Neural progenitor cell (in vitro differentiated cells): Measurements from ENCODE around the gene KAZALD1. TPM values are rescaled to one million over a fixed set of nuclear protein-coding genes. Genes with fewer than 3 reads are reported as not detected.
A peak's percentile ranks its signal among the peaks of the same experiment; 100 is the strongest.

Experiments used
- DNase-seq: peaks from one replicate; pipeline ENCODE4 v3.0.0-alpha.2; 2016; ENCODE audit warnings: low spot score
- H2AFZ ChIP-seq: fragments of 200-600 bp; sonication (generic); replicated peaks from 2 replicates; pipeline ENCODE4 v1.6.1; 2016; ENCODE audit warnings: antibody characterized with exemption
- H3F3A ChIP-seq: fragments of 200-600 bp; sonication (generic); 2 replicates; pipeline ENCODE4 v1.6.1; 2016; ENCODE audit warnings: antibody characterized with exemption, low read depth
- H3K27ac ChIP-seq: fragments of 200-600 bp; sonication (generic); 2 replicates; pipeline ENCODE4 v1.5.1; 2016; ENCODE audit warnings: mild to moderate bottlenecking
- H3K27me3 ChIP-seq: fragments of 200-600 bp; sonication (generic); 2 replicates; pipeline ENCODE4 v1.6.1; 2016; ENCODE audit warnings: mild to moderate bottlenecking, moderate library complexity
- H3K36me3 ChIP-seq: fragments of 200-600 bp; sonication (generic); 2 replicates; pipeline ENCODE4 v1.5.1; 2016
- H3K4me1 ChIP-seq: fragments of 200-600 bp; sonication (generic); 2 replicates; pipeline ENCODE4 v1.6.1; 2016; ENCODE audit warnings: mixed run types
- H3K4me2 ChIP-seq: fragments of 200-600 bp; sonication (generic); 2 replicates; pipeline ENCODE4 v1.6.1; 2016
- H3K4me3 ChIP-seq: fragments of 200-600 bp; sonication (generic); 2 replicates; pipeline ENCODE4 v1.5.1; 2016
- H3K79me2 ChIP-seq: fragments of 200-600 bp; sonication (generic); 2 replicates; pipeline ENCODE4 v1.6.1; 2016; ENCODE audit warnings: low read depth
- H3K9ac ChIP-seq: fragments of 200-600 bp; sonication (generic); 2 replicates; pipeline ENCODE4 v1.6.1; 2016
- H3K9me3 ChIP-seq: fragments of 200-600 bp; sonication (generic); 2 replicates; pipeline ENCODE4 v1.5.1; 2016; ENCODE audit warnings: low read depth
- H4K20me1 ChIP-seq: fragments of 200-600 bp; sonication (generic); 2 replicates; pipeline ENCODE4 v1.6.1; 2016; ENCODE audit warnings: low read depth
- H3K27ac Mint-ChIP-seq: 3 replicates; pipeline ENCODE4 v1.8.0; 2021; ENCODE audit warnings: mixed read lengths
- H3K27me3 Mint-ChIP-seq: 2 replicates; pipeline ENCODE4 v1.8.0; 2022; ENCODE audit warnings: low read depth, mild to moderate bottlenecking, inconsistent platforms, moderate library complexity, mixed read lengths; ENCODE audit not compliant: insufficient read depth
- H3K36me3 Mint-ChIP-seq: 3 replicates; pipeline ENCODE4 v1.8.0; 2021; ENCODE audit warnings: mixed read lengths
- H3K4me1 Mint-ChIP-seq: 3 replicates; pipeline ENCODE4 v1.8.0; 2021; ENCODE audit warnings: mixed read lengths
- H3K4me3 Mint-ChIP-seq: 3 replicates; pipeline ENCODE4 v1.8.0; 2021; ENCODE audit warnings: mild to moderate bottlenecking, moderate library complexity, mixed read lengths
- H3K9me3 Mint-ChIP-seq: 3 replicates; pipeline ENCODE4 v1.8.0; 2020; ENCODE audit warnings: mixed read lengths
- CTCF ChIP-seq: fragments of 200-600 bp; sonication (generic); IDR thresholded peaks from 2 replicates; pipeline ENCODE4 v1.5.1; 2017; ENCODE audit warnings: antibody characterized with exemption, mild to moderate bottlenecking
- EZH2 ChIP-seq: fragments of 200-600 bp; sonication (generic); IDR thresholded peaks from 2 replicates; pipeline ENCODE4 v1.6.1; 2017; ENCODE audit warnings: antibody characterized with exemption, mild to moderate bottlenecking, moderate library complexity
- EZH2phosphoT487 ChIP-seq: fragments of 200-600 bp; sonication (generic); IDR thresholded peaks from 2 replicates; pipeline ENCODE4 v1.6.1; 2017; ENCODE audit warnings: antibody characterized with exemption
- total RNA-seq: library from RNA; depleted of rRNA; stranded (reverse); fragments of >200 nt; gene quantifications from 2 replicates; pipeline ENCODE4 v1.2.3, GENCODE V29; 2015; ENCODE audit warnings: low replicate concordance

KAZALD1 gene
- total RNA-seq, 1 donor from 2014 or later: 0.77 TPM

GRCh38 chr10:101060951-101061623, 702 bp upstream of the KAZALD1 start:
- Mint-ChIP-seq H3K9me3 (no peaks in the 10 kb centered on the region), H3K36me3 (no peaks in the 10 kb centered on the region), H3K4me3 (peak overlapping the region; percentile 96), H3K4me1 (peaks cover 54% of the 10 kb centered on the region), H3K27me3 (peaks cover 29% of the 10 kb centered on the region), H3K27ac (peak overlapping the region; percentile 96)
- Histone ChIP-seq H3K9me3 (no peaks in the 10 kb centered on the region), H3K79me2 (peaks cover 23% of the 10 kb centered on the region), H4K20me1 (peaks cover 62% of the 10 kb centered on the region), H3K4me1 (peaks cover 28% of the 10 kb centered on the region), H3K9ac (peak overlapping the region; percentile 69), H3K36me3 (no peaks in the 10 kb centered on the region), H3K4me2 (peak overlapping the region; percentile 88), H3K27ac (peak overlapping the region; percentile 47), H2AFZ (peak overlapping the region; percentile 97), H3K4me3 (peak overlapping the region; percentile 85), H3F3A (peaks cover 36% of the 10 kb centered on the region), H3K27me3 (peaks cover 50% of the 10 kb centered on the region)
- TF ChIP-seq CTCF (no peak), EZH2 (peak; percentile 57), EZH2phosphoT487 (peak; percentile 56)
- DNase-seq: peak; percentile 98

GRCh38 chr10:101062232-101063049, 652 bp downstream of the KAZALD1 start:
- Mint-ChIP-seq H3K4me3 (peak overlapping the region; percentile 96), H3K9me3 (no peaks in the 10 kb centered on the region), H3K36me3 (no peaks in the 10 kb centered on the region), H3K27ac (peak overlapping the region; percentile 87), H3K4me1 (peaks cover 56% of the 10 kb centered on the region), H3K27me3 (peaks cover 36% of the 10 kb centered on the region)
- Histone ChIP-seq H3K4me1 (peaks cover 38% of the 10 kb centered on the region), H3K9ac (no peak overlapping the region), H3K9me3 (no peaks in the 10 kb centered on the region), H3K36me3 (no peaks in the 10 kb centered on the region), H3K27me3 (peaks cover 64% of the 10 kb centered on the region), H3K79me2 (peaks cover 23% of the 10 kb centered on the region), H2AFZ (peak overlapping the region; percentile 52), H3F3A (peaks cover 36% of the 10 kb centered on the region), H3K27ac (no peak overlapping the region), H3K4me2 (peak overlapping the region; percentile 88), H3K4me3 (peak overlapping the region; percentile 85), H4K20me1 (peaks cover 58% of the 10 kb centered on the region)
- DNase-seq: peak; percentile 90
- TF ChIP-seq CTCF (peak; percentile 66), EZH2 (no peak), EZH2phosphoT487 (peak; percentile 67)

GRCh38 chr10:101063050-101063525, 1.3 kb downstream of the KAZALD1 start:
- Mint-ChIP-seq H3K9me3 (no peaks in the 10 kb centered on the region), H3K36me3 (no peaks in the 10 kb centered on the region), H3K27ac (no peak overlapping the region), H3K4me1 (peaks cover 58% of the 10 kb centered on the region), H3K27me3 (peaks cover 39% of the 10 kb centered on the region), H3K4me3 (peak overlapping the region; percentile 82)
- peak; percentile 84 for TF ChIP-seq EZH2
- TF ChIP-seq EZH2phosphoT487: peak; percentile 70
- no peak for TF ChIP-seq CTCF
- no peak for DNase-seq
- Histone ChIP-seq H3K79me2 (peaks cover 18% of the 10 kb centered on the region), H3K27me3 (peaks cover 71% of the 10 kb centered on the region), H3K9me3 (no peaks in the 10 kb centered on the region), H2AFZ (no peak overlapping the region), H3K36me3 (no peaks in the 10 kb centered on the region), H3K27ac (no peak overlapping the region), H3F3A (peaks cover 36% of the 10 kb centered on the region), H3K4me3 (peak overlapping the region; percentile 85), H4K20me1 (peaks cover 59% of the 10 kb centered on the region), H3K4me1 (peaks cover 39% of the 10 kb centered on the region), H3K4me2 (peak overlapping the region; percentile 88), H3K9ac (no peak overlapping the region)
